ENCODE measurements around the gene NOP53.
"Not testable (repeated sequence)": the region's sequence is repeated elsewhere in the genome, so short reads cannot be mapped to it uniquely, and the experiment has no call there.

Gene NOP53

GRCh38 chr19:47766670-47767069 is 21.3 kb downstream of the NOP53 start:
- Mint-ChIP-seq H3K27ac (no peak overlapping the region), H3K27me3 (peaks cover 8% of the 10 kb centered on the region), H3K36me3 (no peaks in the 10 kb centered on the region), H3K4me3 (no peak overlapping the region), H3K4me1 (peaks cover 5% of the 10 kb centered on the region), H3K9me3 (peaks cover 3% of the 10 kb centered on the region)
- DNase-seq (ENCODE audit: low spot score in 2 of 2): no peak
- ATAC-seq (ENCODE audit: low read depth): no peak

- Mint-ChIP-seq H3K27me3 (peaks cover 8% of the 10 kb centered on the region), H3K27ac (no peak overlapping the region), H3K36me3 (no peaks in the 10 kb centered on the region), H3K4me1 (peaks cover 5% of the 10 kb centered on the region), H3K9me3 (peaks cover 3% of the 10 kb centered on the region), H3K4me3 (no peak overlapping the region)
- ATAC-seq (ENCODE audit: low read depth) (no peak), DNase-seq (ENCODE audit: low spot score in 2 of 2) (no peak)
These were observed 22.0 kb downstream of the NOP53 start for GRCh38 chr19:47767349-47767748.

- DNase-seq (ENCODE audit: low spot score in 2 of 2) (no peak), ATAC-seq (ENCODE audit: low read depth) (no peak)
- Mint-ChIP-seq H3K9me3 (peaks cover 3% of the 10 kb centered on the region), H3K4me3 (no peak overlapping the region), H3K4me1 (peaks cover 5% of the 10 kb centered on the region), H3K36me3 (no peaks in the 10 kb centered on the region), H3K27ac (no peak overlapping the region), H3K27me3 (peaks cover 8% of the 10 kb centered on the region)
These were observed 23.3 kb downstream of the NOP53 start for GRCh38 chr19:47768604-47769003.

GRCh38 chr19:47769534-47769933 is 24.2 kb downstream of the NOP53 start:
- Mint-ChIP-seq H3K4me1 (peaks cover 5% of the 10 kb centered on the region), H3K9me3 (peaks cover 3% of the 10 kb centered on the region), H3K27me3 (peaks cover 10% of the 10 kb centered on the region), H3K36me3 (no peaks in the 10 kb centered on the region), H3K4me3 (no peak overlapping the region), H3K27ac (no peak overlapping the region)
- no peak for DNase-seq (ENCODE audit: low spot score in 2 of 2)
- ATAC-seq (ENCODE audit: low read depth): no peak

- DNase-seq (ENCODE audit: low spot score in 2 of 2); ATAC-seq (ENCODE audit: low read depth); H3K4me1 Mint-ChIP-seq; H3K4me3 Mint-ChIP-seq; H3K27ac Mint-ChIP-seq; H3K9me3 Mint-ChIP-seq; H3K36me3 Mint-ChIP-seq; H3K27me3 Mint-ChIP-seq: not testable (repeated sequence)
These were observed 25.9 kb downstream of the NOP53 start for GRCh38 chr19:47771291-47771690.

GRCh38 chr19:47776568-47776967 is 31.2 kb downstream of the NOP53 start:
- H3K36me3 Mint-ChIP-seq: peaks cover 6% of the 10 kb centered on the region
- peaks cover 3% of the 10 kb centered on the region for H3K27me3 Mint-ChIP-seq
- no peak overlapping the region for H3K27ac Mint-ChIP-seq
- H3K4me1 Mint-ChIP-seq: peaks cover 12% of the 10 kb centered on the region
- no peak overlapping the region for H3K4me3 Mint-ChIP-seq
- no peaks in the 10 kb centered on the region for H3K9me3 Mint-ChIP-seq
- DNase-seq (ENCODE audit: low spot score in 2 of 2) (no peak), ATAC-seq (ENCODE audit: low read depth) (no peak)

- peak overlapping the region; percentile 98 for H3K27ac Mint-ChIP-seq
- H3K36me3 Mint-ChIP-seq; ATAC-seq (ENCODE audit: low read depth); H3K27me3 Mint-ChIP-seq; H3K9me3 Mint-ChIP-seq; DNase-seq (ENCODE audit: low spot score in 2 of 2): not testable (repeated sequence)
- peak overlapping the region; percentile 92 for H3K4me3 Mint-ChIP-seq
- peaks cover 14% of the 10 kb centered on the region for H3K4me1 Mint-ChIP-seq
These were observed 32.1 kb downstream of the NOP53 start for GRCh38 chr19:47777245-47778048.

- H3K9me3 Mint-ChIP-seq: no peaks in the 10 kb centered on the region
- peaks cover 2% of the 10 kb centered on the region for H3K27me3 Mint-ChIP-seq
- peak; percentile 93 for ATAC-seq (ENCODE audit: low read depth)
- H3K4me3 Mint-ChIP-seq: peak within 1 kb of the TSS; percentile 92
- peaks cover 8% of the 10 kb centered on the region for H3K36me3 Mint-ChIP-seq
- peak within 1 kb of the TSS; percentile 98 for H3K27ac Mint-ChIP-seq
- peak; percentile 77 to 87 for DNase-seq (ENCODE audit: low spot score in 2 of 2)
- peaks cover 14% of the 10 kb centered on the region for H3K4me1 Mint-ChIP-seq
These were observed 33.0 kb downstream of the NOP53 start, which contains the start of gene SELENOW for GRCh38 chr19:47778049-47778953. SELENOW (plus strand) TSS chr19:47778703; CDS start chr19:47778786, 83 bp downstream.

- H3K27ac Mint-ChIP-seq: peak overlapping the region; percentile 98
- H3K4me1 Mint-ChIP-seq: peaks cover 14% of the 10 kb centered on the region
- H3K9me3 Mint-ChIP-seq: no peaks in the 10 kb centered on the region
- H3K27me3 Mint-ChIP-seq: no peaks in the 10 kb centered on the region
- ATAC-seq (ENCODE audit: low read depth): peak; percentile 18
- peak overlapping the region; percentile 92 for H3K4me3 Mint-ChIP-seq
- peaks cover 11% of the 10 kb centered on the region for H3K36me3 Mint-ChIP-seq
- peak in 1 of 2 donors; percentile 31 for DNase-seq (ENCODE audit: low spot score in 2 of 2)
These were observed 33.6 kb downstream of the NOP53 start for GRCh38 chr19:47778954-47779351.

GRCh38 chr19:47779524-47780214 is 34.3 kb downstream of the NOP53 start:
- Mint-ChIP-seq H3K27ac (peak overlapping the region; percentile 98), H3K27me3 (no peaks in the 10 kb centered on the region), H3K4me1 (peaks cover 14% of the 10 kb centered on the region), H3K4me3 (peak overlapping the region; percentile 92), H3K36me3 (peaks cover 18% of the 10 kb centered on the region), H3K9me3 (no peaks in the 10 kb centered on the region)
- DNase-seq (ENCODE audit: low spot score in 2 of 2) (no peak), ATAC-seq (ENCODE audit: low read depth) (no peak)

GRCh38 chr19:47780215-47780551 is 34.8 kb downstream of the NOP53 start:
- Mint-ChIP-seq H3K4me1 (peaks cover 14% of the 10 kb centered on the region), H3K36me3 (peaks cover 18% of the 10 kb centered on the region), H3K27ac (peak overlapping the region; percentile 15), H3K9me3 (no peaks in the 10 kb centered on the region), H3K4me3 (peak overlapping the region; percentile 69), H3K27me3 (no peaks in the 10 kb centered on the region)
- ATAC-seq (ENCODE audit: low read depth) (no peak), DNase-seq (ENCODE audit: low spot score in 2 of 2) (no peak)

- H3K27ac Mint-ChIP-seq: no peak overlapping the region
- H3K36me3 Mint-ChIP-seq: peaks cover 18% of the 10 kb centered on the region
- no peaks in the 10 kb centered on the region for H3K27me3 Mint-ChIP-seq
- no peaks in the 10 kb centered on the region for H3K9me3 Mint-ChIP-seq
- DNase-seq (ENCODE audit: low spot score in 2 of 2) (no peak), ATAC-seq (ENCODE audit: low read depth) (no peak)
- peaks cover 14% of the 10 kb centered on the region for H3K4me1 Mint-ChIP-seq
- H3K4me3 Mint-ChIP-seq: no peak overlapping the region
These were observed 36.4 kb downstream of the NOP53 start for GRCh38 chr19:47781590-47782262.

GRCh38 chr19:47786566-47786965 is 41.2 kb downstream of the NOP53 start:
- H3K4me1 Mint-ChIP-seq: peaks cover 4% of the 10 kb centered on the region
- H3K4me3 Mint-ChIP-seq: no peak overlapping the region

More at GRCh38 chr19:47786566-47786965, 41.2 kb downstream of the NOP53 start:
- H3K27me3 Mint-ChIP-seq: peaks cover 4% of the 10 kb centered on the region
- ATAC-seq (ENCODE audit: low read depth) (no peak), DNase-seq (ENCODE audit: low spot score in 2 of 2) (no peak)
- no peak overlapping the region for H3K27ac Mint-ChIP-seq
- H3K36me3 Mint-ChIP-seq: peaks cover 12% of the 10 kb centered on the region
- H3K9me3 Mint-ChIP-seq: no peaks in the 10 kb centered on the region

Data from memory B cell (primary cell).